Transverse colon (tissue), 4 donors: ENCODE data around the gene ZNF680.

Source experiments
- CTCF ChIP-seq, 5 experiments: fragments of 200-600 bp in 3 of 5; fragments of 450-650 bp in 2 of 5; sonication (generic) in 3 of 5; IDR thresholded peaks; 1 replicate in 2 of 5; 2 replicates in 3 of 5; pipeline ENCODE4 v1.5.1; 2016 to 2017; ENCODE audit warnings: antibody characterized with exemption in 5 of 5, inconsistent platforms in 3 of 5, mild to moderate bottlenecking in 2 of 5, moderate library complexity in 1 of 5
- EP300 ChIP-seq: sonication (generic); formaldehyde crosslinking; IDR thresholded peaks from one replicate; pipeline ENCODE4 v1.6.1; 2017; ENCODE audit warnings: antibody characterized with exemption, low read depth
- POLR2AphosphoS5 ChIP-seq, 3 donors: sonication (generic); formaldehyde crosslinking; IDR thresholded peaks; one replicate each; pipeline ENCODE4 v1.6.1; 2016; ENCODE audit warnings: antibody characterized with exemption in 3 of 3

- no peak for TF ChIP-seq CTCF (IDR thresholded peaks at IDR 0.05)
- TF ChIP-seq EP300: no peak
- TF ChIP-seq POLR2AphosphoS5 (IDR thresholded peaks at IDR 0.05): no peak
Measured at GRCh38 chr7:64581926-64582894, 19.3 kb upstream of the ZNF680 start.
